Keratinocyte (primary cell): ENCODE results near the gene USP49.

Experiments
- CTCF ChIP-seq, 3 experiments: IDR thresholded peaks in 1 of 3; conservative IDR thresholded peaks in 1 of 3; optimal IDR thresholded peaks in 1 of 3; 2 replicates in 2 of 3; 3 replicates in 1 of 3; pipeline versions ENCODE3 to v1.5.1; 2011; ENCODE audit warnings: low read length in 3 of 3, mild to moderate bottlenecking in 3 of 3, moderate library complexity in 2 of 3, control low read depth in 1 of 3, inconsistent platforms in 1 of 3; ENCODE audit not compliant: insufficient read depth in 2 of 3; ENCODE audit errors: extremely low read depth in 1 of 3
- EZH2 ChIP-seq: IDR thresholded peaks from one replicate; pipeline ENCODE4 v1.6.1; 2012; ENCODE audit warnings: inconsistent platforms, mild to moderate bottlenecking, low read length, moderate library complexity

- TF ChIP-seq CTCF (optimal IDR thresholded peaks at IDR 0.05 in 1 of 3, IDR thresholded peaks at IDR 0.05 in 1 of 3, conservative IDR thresholded peaks at IDR 0.05 in 1 of 3; ENCODE audit: extremely low read depth in 1 of 3, insufficient read depth in 2 of 3, low read length in 3 of 3) (no peak), EZH2 (no peak)
These were observed 44.9 kb upstream of the USP49 start for GRCh38 chr6:41939848-41940758.
